IPS-20b (cell line): ENCODE measurements around the gene VWA8.
"Not testable (repeated sequence)": the region's sequence is repeated elsewhere in the genome, so short reads cannot be mapped to it uniquely, and the experiment has no call there.

Source experiments
- H3K27ac ChIP-seq: one replicate; pipeline ENCODE4 v1.5.1; 2013; ENCODE audit warnings: low read length
- H3K27me3 ChIP-seq: 2 replicates; pipeline ENCODE4 v1.6.1; 2013; ENCODE audit warnings: mild to moderate bottlenecking, low read length, inconsistent platforms; ENCODE audit not compliant: insufficient read depth
- H3K36me3 ChIP-seq: 2 replicates; pipeline ENCODE4 v1.6.1; 2013; ENCODE audit warnings: low read depth, mild to moderate bottlenecking, inconsistent platforms, low read length, moderate library complexity; ENCODE audit not compliant: insufficient read depth
- H3K4me1 ChIP-seq: 2 replicates; pipeline ENCODE4 v1.6.1; 2013; ENCODE audit warnings: mild to moderate bottlenecking, control low read depth, inconsistent platforms, low read length, moderate library complexity; ENCODE audit not compliant: insufficient read depth
- H3K4me3 ChIP-seq: 2 replicates; pipeline ENCODE4 v1.5.1; 2013; ENCODE audit warnings: mild to moderate bottlenecking, low read length, inconsistent platforms
- H3K9ac ChIP-seq: 2 replicates; pipeline ENCODE4 v1.6.1; 2013; ENCODE audit warnings: low read depth, mild to moderate bottlenecking, inconsistent platforms, low read length, moderate library complexity
- H3K9me3 ChIP-seq: 2 replicates; pipeline ENCODE4 v1.6.1; 2013; ENCODE audit warnings: mild to moderate bottlenecking, low read depth, low read length, inconsistent platforms; ENCODE audit not compliant: insufficient read depth

VWA8 gene

DNA sequence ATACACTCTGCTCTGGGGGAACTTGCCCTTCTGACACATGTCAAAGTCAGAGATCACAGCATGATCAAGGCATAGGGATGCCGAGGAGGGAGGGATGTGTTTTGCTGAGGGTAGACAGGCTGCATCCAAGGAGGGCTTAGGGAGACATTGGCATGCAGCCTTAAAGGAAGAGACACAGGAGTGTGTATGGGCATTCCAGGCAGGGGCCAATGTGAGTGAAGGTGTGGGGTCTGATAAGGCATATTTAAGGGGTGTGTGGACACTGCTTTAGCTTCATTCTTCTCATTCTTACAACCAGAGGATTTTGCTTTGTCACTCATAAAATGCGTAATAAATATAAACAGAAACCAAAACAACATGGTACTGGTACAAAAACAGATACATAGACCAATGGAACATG, 310.2 kb downstream of the VWA8 start:
- Histone ChIP-seq H3K27ac (no peak overlapping the region), H3K9me3 (no peaks in the 10 kb centered on the region; the same call in 1 of the 2 replicates), H3K4me3 (no peak overlapping the region), H3K27me3 (no peaks in the 10 kb centered on the region), H3K9ac (no peak overlapping the region), H3K4me1 (peaks cover 12% of the 10 kb centered on the region; the same call in 1 of the 2 replicates), H3K36me3 (no peaks in the 10 kb centered on the region)

- Histone ChIP-seq H3K27ac (no peak overlapping the region), H3K36me3 (no peaks in the 10 kb centered on the region), H3K4me3 (no peak overlapping the region), H3K27me3 (no peaks in the 10 kb centered on the region), H3K9me3 (no peaks in the 10 kb centered on the region; the same call in 1 of the 2 replicates), H3K4me1 (peaks cover 12% of the 10 kb centered on the region; the same call in 1 of the 2 replicates), H3K9ac (no peak overlapping the region)
Measured at GRCh38 chr13:41649659-41650058, 311.2 kb downstream of the VWA8 start.

DNA sequence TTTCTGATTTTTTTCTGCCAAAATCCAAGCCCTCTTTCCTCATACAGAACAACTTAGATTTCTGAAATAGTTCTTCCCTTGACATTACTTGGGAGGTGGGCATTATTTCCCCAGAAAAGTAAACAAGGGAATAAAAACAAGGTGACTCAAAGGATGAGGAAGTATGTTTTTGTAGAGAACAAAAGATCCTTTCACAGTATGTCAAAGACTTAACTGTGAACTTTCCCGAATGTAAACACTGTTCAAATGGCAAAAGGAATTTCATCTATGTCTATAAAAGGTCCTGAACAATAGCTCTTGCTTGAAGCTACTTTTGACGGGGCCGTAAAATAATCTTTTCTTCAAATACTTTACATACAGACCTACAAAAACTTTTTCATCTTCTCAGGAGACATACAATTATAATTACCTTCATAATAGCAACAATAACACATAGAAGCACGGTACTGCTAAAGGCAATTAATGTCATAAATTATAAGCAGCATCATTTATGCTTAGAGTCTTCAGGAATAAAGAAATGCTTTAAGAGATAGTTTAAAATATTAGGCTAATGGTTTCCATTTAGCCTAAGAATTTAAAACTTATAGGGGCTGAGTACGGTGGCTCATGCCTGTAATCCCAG, 312.5 kb downstream of the VWA8 start:
- Histone ChIP-seq H3K27me3 (no peaks in the 10 kb centered on the region), H3K4me1 (peaks cover 15% of the 10 kb centered on the region; the same call in 1 of the 2 replicates), H3K27ac (no peak overlapping the region), H3K9me3 (no peaks in the 10 kb centered on the region), H3K4me3 (no peak overlapping the region), H3K9ac (no peak overlapping the region), H3K36me3 (no peaks in the 10 kb centered on the region)

GRCh38 chr13:41647699-41648313, 313.1 kb downstream of the VWA8 start:
- H3K36me3 ChIP-seq, H3K9me3 ChIP-seq, H3K9ac ChIP-seq, H3K27ac ChIP-seq, H3K27me3 ChIP-seq, H3K4me3 ChIP-seq: not testable (repeated sequence)
- H3K4me1 ChIP-seq = peaks cover 16% of the 10 kb centered on the region; the same call in 1 of the 2 replicates

GRCh38 chr13:41645331-41645730, 315.6 kb downstream of the VWA8 start:
- H3K27ac ChIP-seq = no peak overlapping the region
- H3K4me1 ChIP-seq = peaks cover 13% of the 10 kb centered on the region; the same call in 1 of the 2 replicates
- no peaks in the 10 kb centered on the region for H3K27me3 ChIP-seq
- no peaks in the 10 kb centered on the region for H3K36me3 ChIP-seq
- H3K9ac ChIP-seq = no peak overlapping the region
- H3K4me3 ChIP-seq = no peak overlapping the region
- no peaks in the 10 kb centered on the region for H3K9me3 ChIP-seq

DNA sequence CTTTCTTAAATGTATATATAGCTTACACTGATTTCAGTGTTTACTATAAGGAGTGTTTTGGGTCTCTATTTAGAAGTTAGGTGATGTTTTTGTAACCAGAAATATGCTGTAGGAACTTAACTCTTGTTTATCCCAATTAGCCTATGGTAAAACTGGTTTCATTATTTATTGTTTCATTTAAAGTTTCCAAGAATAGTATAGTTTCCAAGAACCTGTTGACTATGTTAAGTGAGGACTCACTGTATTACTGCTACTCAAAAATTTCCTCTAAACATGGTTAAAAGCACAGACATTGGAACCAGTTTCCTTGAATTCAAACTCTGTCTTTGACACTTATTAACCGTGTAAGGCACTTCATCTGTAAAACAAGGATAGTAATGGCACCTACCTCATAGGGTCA, 316.2 kb downstream of the VWA8 start:
- no peak overlapping the region for H3K4me3 ChIP-seq
- no peaks in the 10 kb centered on the region for H3K36me3 ChIP-seq
- no peaks in the 10 kb centered on the region for H3K9me3 ChIP-seq
- H3K27ac ChIP-seq = no peak overlapping the region
- no peak overlapping the region for H3K9ac ChIP-seq
- no peaks in the 10 kb centered on the region for H3K27me3 ChIP-seq
- H3K4me1 ChIP-seq = peaks cover 13% of the 10 kb centered on the region; the same call in 1 of the 2 replicates

DNA sequence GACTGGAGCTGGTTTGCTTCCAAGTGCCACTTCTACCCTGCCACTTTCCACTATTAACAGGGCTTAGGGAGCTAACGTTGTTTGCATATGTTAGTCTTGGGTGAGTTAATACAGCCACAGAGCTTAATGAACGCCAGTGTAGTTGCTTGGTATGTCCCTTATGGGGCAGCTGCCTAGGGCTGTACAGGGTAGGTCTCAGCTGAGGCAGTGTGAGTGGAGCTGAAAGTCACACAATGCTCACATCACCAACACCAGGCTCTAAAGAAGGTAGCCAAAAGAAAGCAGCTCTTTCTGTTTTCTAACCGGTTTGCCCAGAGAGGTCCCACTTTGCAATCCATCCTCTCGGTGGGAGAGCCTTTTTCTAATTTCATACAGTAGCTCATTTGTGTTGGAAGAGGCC, 317.4 kb downstream of the VWA8 start:
- H3K36me3 ChIP-seq = no peaks in the 10 kb centered on the region
- no peak overlapping the region for H3K9ac ChIP-seq
- H3K4me3 ChIP-seq = no peak overlapping the region
- no peaks in the 10 kb centered on the region for H3K9me3 ChIP-seq
- no peaks in the 10 kb centered on the region for H3K27me3 ChIP-seq
- H3K4me1 ChIP-seq = peaks cover 11% of the 10 kb centered on the region; the same call in 1 of the 2 replicates
- H3K27ac ChIP-seq = no peak overlapping the region

GRCh38 chr13:41641961-41642360, 318.9 kb downstream of the VWA8 start:
- Histone ChIP-seq H3K4me1 (0 out of 2 replicates have a peak, but pooled peaks cover 4% of the 10 kb centered on the region), H3K36me3 (no peaks in the 10 kb centered on the region), H3K4me3 (no peak overlapping the region), H3K27me3 (no peaks in the 10 kb centered on the region), H3K27ac (no peak overlapping the region), H3K9ac (no peak overlapping the region), H3K9me3 (no peaks in the 10 kb centered on the region)

GRCh38 chr13:41641429-41641828, 319.5 kb downstream of the VWA8 start:
- Histone ChIP-seq H3K4me3 (no peak overlapping the region), H3K4me1 (0 out of 2 replicates have a peak, but pooled peaks cover 4% of the 10 kb centered on the region), H3K36me3 (no peaks in the 10 kb centered on the region), H3K9me3 (no peaks in the 10 kb centered on the region), H3K27me3 (no peaks in the 10 kb centered on the region), H3K27ac (no peak overlapping the region), H3K9ac (no peak overlapping the region)

GRCh38 chr13:41639955-41640780, 320.7 kb downstream of the VWA8 start:
- 0 out of 2 replicates have a peak, but pooled peaks cover 4% of the 10 kb centered on the region for H3K4me1 ChIP-seq
- H3K4me3 ChIP-seq = no peak overlapping the region
- no peak overlapping the region for H3K27ac ChIP-seq
- H3K9ac ChIP-seq = no peak overlapping the region
- no peaks in the 10 kb centered on the region for H3K9me3 ChIP-seq
- no peaks in the 10 kb centered on the region for H3K27me3 ChIP-seq
- no peaks in the 10 kb centered on the region for H3K36me3 ChIP-seq

- Histone ChIP-seq H3K9ac (no peak overlapping the region), H3K4me1 (0 out of 2 replicates have a peak, but pooled peaks cover 4% of the 10 kb centered on the region), H3K27me3 (no peaks in the 10 kb centered on the region), H3K36me3 (no peaks in the 10 kb centered on the region), H3K4me3 (no peak overlapping the region), H3K9me3 (no peaks in the 10 kb centered on the region), H3K27ac (no peak overlapping the region)
Measured at GRCh38 chr13:41639237-41639904, 321.5 kb downstream of the VWA8 start.
